Fibroblast of skin of abdomen (primary cell): ENCODE results near the gene HSPA4. TPM values are rescaled to one million over a fixed set of nuclear protein-coding genes. Genes with fewer than 3 reads are reported as not detected.
"Not testable (repeated sequence)": the region's sequence is repeated elsewhere in the genome, so short reads cannot be mapped to it uniquely, and the experiment has no call there.

ENCODE experiments used
- DNase-seq: peaks from one replicate; pipeline ENCODE4 v3.0.0-alpha.2; 2013
- polyA plus RNA-seq, 2 experiments: library from polyadenylated mRNA; unstranded; fragments of 120-200 nt; gene quantifications; one replicate each; pipeline ENCODE4 v1.2.1, GENCODE V29; 2013; ENCODE audit not compliant: insufficient read length in 2 of 2

HSPA4 gene
- polyA plus RNA-seq (2013, experiment 1 of 2; ENCODE audit: insufficient read length): 136 TPM
- 139 TPM for polyA plus RNA-seq (2013, experiment 2 of 2; ENCODE audit: insufficient read length)

DNA sequence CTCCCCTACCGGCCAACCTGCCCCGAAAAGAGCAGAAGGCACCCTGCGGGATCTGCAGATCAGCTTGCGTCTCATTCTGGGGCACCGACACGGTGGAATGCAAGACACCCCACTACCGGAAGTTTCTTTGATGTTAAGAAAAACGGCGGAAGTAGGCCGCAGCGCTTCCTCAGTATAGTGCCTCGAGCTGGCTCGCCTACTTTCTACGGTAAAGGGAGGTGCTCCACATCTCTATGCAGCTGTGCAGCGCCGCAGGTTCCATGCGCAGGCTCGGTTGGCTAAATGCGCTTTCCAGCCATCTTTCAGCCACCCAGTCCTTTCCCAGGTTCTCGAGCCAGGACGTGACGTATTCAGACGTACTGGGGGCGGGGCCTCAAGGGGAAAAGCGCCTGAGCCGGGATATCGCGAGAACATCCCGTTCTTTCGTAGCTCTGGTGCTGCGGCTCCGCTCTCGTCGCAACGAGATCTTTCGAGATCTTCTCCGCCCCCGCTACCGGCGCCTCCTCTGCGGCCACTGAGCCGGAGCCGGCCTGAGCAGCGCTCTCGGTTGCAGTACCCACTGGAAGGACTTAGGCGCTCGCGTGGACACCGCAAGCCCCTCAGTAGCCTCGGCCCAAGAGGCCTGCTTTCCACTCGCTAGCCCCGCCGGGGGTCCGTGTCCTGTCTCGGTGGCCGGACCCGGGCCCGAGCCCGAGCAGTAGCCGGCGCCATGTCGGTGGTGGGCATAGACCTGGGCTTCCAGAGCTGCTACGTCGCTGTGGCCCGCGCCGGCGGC lies at the start of gene HSPA4:
Gene HSPA4 (plus strand): TSS at position 472 of the 775 bp plus-strand sequence. CDS start 238 bp downstream, at position 710.
- peak; percentile 99 for DNase-seq

DNA sequence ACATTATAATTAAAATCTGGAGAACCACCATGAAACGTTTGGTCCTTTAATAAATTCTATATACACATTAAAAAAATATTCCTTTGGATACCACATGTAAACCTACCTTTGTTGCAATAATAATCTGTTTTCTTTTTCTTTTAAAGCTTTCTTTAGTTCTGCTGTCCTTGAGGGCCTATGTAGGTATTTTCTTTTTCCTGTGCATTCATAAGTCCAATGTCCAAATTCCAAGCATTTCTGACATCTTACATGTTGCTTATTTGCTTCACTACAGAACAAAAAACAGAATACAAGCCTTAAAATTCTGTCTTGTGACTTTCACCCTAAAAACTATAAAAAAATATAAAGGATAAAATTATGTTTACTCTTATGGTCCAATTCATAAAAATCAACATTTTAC lies 45.2 kb upstream of the HSPA4 start:
- no peak for DNase-seq

DNA sequence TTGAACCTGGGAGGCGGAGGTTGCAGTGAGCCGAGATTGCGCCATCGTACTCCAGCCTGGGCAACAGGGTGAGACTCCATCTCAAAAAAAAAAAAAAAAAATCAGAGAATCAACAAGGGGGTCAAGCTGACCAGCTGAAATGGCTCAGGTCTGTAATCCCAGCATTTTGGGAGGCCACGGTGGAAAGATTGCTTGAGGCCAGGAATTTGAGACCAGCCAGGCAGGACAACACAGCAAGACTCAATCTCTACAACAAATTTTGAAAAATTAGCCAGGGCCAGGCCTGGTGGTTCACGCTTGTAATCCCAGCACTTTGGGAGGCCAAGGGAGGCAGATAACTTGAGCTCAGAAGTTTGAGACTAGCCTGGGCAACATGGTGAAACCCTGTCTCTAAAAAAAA lies 43.4 kb upstream of the HSPA4 start:
- not testable (repeated sequence) for DNase-seq

DNA sequence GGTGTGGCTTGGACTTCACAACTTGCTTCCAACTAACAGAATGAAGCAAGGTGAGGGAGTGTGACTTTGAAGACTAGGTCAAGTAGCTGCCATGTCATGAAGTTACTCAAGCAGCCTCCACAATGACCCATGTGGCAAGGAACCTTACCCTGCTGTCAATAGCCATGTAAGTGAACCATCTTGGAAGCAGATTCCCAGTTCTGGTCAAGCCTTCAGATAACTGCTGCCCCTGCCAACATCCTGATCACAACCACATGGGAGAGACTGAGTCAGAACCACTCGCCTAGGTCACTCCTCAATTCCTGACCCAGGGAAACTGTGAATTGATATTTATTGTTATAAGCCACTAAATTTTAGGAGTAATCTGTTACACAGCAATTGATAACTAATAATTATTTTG lies 36.3 kb upstream of the HSPA4 start:
- DNase-seq: no peak

DNA sequence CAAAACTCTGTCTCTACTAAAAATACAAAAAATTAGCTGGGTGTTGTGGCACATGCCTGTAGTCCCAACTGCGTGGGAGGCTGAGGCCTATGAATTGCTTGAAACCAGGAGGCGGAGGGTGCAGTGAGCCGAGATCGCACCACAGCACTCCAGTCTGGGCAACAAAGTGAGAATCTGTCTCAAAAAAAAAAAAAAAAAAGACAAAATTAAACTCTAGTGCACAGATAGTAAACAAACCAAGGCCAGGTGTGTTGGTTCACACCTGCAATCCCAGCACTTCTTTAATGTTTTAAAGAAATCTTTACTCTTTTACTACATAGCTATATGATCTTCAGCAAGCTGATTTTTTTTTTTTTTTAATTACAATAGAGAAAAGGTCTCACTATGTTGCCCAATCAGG lies 33.8 kb upstream of the HSPA4 start:
- no peak for DNase-seq

DNA sequence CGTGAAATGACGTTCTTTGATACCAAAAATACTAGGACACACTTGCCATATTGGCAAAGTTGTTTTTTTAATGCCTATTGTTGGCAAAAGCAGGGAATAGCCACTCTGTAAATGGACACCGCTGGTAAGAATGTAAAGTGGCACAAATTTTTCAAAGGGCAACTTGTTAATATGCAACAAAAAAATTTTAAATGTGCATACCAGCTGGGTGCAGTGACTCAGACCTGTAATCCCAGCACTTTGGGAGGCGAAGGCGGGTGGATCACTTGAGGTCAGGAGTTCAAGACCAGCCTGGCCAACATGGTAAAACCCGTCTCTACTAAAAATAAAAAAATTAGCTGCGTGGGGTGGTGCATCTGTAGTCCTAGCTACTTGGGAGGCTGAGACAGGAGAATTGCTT lies 32.3 kb upstream of the HSPA4 start:
- DNase-seq: not testable (repeated sequence)

DNA sequence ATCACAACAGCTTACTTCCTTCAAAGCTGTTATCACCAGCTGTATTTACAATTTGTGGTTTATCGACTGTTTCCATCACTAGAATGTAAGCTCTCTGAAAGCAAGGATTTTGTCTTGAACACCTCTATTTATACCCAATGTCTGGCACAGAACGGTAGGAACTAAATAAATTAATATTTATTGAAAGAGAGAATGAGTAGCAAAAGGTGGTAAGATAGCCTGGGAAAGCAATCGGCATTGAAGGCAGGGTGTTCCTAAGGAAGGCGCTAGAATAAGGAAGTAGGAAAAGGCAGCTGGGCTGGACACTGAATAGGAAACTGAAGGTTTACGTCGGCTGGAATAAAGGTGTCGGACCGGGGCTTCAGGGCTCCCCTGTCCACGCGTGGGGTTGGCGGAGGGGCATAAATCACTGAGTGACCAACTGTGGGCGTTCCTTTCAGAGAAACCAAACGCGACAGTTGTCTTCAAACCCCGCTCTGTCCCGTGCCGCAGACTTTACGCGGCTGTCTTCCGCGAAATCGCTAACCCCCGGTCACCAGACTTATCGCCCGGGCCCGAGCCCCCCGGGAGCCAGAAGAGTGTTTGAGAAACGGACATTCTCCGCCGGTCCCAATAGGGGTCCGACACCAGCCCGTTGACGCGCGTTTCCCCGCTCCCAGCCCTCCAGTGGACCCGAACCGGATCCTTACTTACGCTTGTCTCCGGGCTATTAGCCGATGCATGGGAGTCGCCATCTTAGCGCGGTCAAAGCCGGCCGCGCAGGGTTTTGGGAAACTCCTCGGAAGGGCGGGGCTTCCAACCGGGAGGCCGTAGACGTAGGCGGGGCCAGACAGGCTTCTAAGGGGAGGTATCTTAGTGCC lies 25.8 kb upstream of the HSPA4 start, which contains the start of gene ZCCHC10:
Gene ZCCHC10 (minus strand): TSS at position 746 of the 860 bp plus-strand sequence. CDS start 12 bp downstream, at position 734.
- peak; percentile 93 for DNase-seq

DNA sequence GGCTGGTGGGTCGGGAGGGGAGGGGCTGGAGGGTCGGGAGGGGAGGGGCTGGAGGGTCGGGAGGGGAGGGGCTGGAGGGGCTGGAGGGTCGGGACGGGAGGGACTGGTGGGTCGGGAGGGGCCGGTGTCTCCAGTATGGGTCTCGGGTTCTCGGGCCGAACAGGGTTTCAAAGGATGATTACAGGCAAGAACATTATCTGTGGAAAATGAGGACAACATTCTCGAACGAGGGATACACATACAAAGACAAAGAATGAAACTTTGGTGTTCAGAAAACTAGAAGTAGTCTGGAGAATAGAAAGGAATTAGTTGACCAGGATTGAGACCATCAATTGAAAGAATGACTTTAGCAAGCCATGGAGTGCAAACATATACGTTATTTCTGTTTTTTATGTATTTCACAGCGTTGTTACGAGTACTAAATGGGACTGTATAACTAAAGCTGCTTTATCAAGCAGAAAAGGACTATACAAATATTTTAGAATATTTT lies 25.1 kb upstream of the HSPA4 start:
- no peak for DNase-seq

DNA sequence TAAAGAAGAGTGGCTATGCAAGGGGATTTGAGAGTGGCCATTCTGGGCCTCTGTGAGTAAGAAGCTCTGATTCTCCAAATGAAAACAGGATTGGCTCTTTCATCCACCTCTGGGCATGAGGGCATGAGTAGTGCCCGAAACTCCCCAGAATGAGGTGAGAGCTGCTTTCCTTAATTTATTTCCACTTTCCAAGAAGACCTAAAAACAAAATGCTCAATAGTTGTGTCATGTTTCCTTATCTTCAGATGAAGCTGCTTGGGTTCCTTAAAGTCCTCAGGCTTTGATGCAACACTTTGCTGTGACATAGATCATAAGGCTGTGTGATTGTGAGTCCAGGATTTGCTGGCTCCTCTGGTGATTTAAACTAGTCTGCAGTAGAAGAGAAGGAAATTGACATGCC lies 22.4 kb upstream of the HSPA4 start:
- no peak for DNase-seq

DNA sequence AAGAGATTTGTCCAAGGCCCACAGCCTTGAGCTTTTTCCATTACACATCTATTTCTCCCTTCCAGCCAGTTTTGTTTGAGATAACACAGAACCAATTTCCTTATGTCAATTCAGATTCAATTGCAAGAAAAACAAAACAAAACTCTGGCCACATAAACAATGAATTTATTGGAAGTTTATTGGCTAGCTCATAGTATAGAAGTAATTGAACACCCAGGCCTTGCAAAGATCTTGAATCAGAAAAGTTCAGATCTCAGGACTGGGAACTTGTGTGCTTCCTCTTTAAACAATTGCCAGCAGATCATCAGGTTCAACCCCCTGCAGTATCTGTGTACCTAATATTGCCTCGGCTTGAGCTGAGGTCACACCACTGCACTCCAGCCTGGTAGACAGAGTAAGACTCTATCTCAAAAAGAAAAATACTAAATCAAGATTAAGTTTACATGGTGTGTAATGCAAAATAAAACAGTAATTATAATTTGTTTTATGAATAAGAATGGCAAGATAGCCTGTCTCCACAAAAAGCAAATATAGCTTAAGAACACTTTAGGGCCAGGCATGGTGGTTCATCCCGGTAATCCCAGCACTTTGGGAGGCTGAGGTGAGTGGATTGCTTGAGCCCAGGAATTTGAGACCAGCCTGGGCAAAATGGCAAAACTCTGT lies 21.3 kb upstream of the HSPA4 start:
- DNase-seq: no peak

DNA sequence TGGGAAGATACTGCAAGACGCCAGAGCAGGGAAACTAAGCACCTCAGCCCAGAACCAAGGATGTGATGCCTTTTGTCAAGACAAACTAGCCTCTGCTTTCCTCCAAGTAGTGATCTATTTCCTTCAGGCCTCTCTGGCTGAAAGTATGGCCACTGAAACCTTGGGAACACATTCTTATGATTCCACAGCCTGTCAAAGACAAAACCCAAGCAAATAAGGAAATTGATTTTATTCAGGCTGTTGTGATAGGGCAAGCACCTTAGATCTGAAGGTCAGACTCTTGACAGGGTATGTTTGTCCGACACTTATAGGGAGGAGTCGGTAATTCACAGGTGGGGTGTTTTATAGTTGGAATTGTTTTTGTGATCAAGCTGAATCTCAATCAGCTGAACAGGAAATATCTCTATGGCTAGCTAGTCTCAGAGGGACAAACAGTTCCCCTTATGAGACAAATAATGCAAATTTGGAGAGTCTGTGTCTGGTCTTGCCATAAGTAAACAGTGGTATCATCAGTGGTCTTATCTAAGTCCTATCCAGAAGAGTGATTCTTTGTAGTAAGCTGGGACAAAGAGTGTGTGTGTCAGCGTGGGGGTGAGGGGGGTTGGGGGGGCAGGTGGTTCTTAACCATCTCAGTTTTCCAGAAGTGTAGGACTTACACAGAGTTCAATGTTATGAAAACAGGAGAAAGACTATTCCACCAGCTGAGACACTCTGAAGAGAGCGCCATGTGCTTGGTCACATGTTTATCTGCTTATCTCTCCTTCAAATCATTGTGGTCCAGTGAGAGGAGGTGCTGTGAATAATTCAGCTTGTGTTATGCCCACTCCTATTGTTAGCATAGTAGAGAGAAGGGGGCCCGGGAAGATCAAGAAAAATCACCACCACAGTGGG lies 18.7 kb upstream of the HSPA4 start:
- no peak for DNase-seq

DNA sequence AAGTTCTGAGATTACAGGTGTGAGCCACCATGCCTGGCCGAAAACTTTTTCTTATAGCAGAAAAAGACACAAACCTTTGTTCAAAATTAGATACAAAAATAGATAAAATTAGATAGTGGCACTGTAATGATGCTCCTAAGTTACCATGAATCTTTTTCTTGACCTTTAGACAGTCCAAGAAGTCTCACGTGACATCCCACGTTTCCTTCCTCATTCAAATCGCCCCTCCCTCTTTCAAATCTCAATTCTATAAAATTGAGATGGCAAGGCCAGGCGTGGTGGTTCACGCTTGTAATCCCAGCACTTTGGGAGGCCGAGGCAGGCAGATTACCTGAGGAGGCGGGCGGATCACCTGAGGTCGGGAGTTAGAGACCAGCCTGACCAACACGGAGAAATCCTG lies 17.7 kb upstream of the HSPA4 start:
- no peak for DNase-seq

DNA sequence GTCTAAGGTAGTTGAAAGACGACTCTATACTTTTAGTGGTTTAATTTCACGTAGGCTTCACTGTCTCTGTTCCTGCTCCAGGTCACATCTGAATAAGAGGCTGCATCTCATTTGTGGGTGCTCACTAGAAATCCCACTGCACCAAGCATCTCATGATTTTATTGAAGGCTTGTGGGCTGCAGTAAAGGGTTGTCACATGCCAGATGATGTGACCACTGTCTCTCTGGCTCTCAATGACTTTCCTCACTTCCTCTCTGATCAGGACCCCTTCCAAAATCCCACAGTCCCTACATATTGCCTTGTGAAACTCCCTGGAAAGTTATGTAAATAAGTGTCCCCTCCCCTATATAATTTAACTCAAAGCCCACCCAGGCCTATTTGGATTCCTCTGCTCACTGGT lies 16.6 kb upstream of the HSPA4 start:
- DNase-seq: no peak

DNA sequence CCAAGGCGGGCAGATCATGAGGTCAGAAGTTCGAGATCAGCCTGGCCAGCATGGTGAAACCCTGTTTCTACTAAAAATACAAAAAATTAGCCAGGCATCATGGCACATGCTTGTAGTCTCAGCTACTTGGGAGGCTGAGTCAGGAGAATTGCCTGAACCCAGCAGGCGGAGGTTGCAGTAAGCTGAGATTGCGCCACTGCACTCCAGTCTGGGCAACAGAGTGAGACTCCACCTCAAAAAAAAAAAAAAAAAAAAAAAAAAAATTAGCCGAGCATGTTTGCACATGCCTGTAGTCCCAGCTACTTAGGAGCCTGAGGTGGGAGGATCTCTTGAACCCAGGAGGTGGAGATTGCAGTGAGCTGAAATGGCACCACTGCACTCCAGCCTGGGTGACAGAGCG lies 15.1 kb upstream of the HSPA4 start:
- not testable (repeated sequence) for DNase-seq

DNA sequence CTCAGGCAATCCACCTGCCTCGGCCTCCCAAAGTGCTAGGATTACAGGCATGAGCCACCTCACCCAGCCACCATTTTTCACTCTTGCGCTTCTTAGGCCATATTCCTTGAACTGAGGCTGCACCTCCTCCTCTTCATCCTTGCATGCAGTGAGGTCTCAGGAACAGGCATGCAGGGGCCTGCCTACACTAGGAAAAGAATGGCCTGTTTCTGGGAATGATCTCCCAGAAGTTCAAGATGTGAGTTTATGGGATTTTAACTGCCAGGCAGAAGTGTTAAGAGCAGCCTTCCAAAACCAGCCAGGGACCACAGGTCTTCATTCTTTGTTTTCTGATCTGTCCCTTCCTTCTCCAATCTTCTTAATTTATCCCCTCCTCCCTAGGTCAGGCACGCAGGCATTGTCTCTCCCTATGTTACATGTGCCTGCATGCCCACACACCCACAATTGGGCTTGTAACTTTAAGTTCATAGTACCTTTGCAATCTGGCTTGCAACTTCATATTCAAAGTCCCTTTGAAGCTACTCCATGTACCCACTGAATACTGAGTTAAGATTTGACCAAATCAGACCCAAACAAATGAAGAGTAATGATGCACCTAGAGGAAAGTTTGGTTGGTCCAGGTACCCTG lies 10.5 kb upstream of the HSPA4 start:
- no peak for DNase-seq

DNA sequence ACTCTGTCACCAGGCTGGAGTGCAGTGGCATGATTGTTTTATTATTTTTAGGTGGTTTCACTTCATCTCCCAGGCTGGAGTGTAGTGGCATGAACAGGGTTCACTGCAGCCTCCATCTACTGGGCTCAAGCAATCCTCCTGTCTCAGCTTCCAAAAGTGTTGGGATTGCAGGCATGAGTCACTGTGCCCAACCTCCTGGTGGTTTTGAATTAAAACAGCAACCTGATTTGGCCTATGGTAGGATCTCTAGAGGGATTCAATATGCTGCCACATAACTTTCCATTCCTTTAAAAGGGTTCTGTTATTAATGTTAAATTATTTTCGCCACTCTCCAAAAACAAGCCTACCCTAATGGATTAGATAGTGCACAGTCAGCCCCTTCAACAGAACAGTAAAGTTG lies 9.9 kb upstream of the HSPA4 start:
- peak; percentile 27 for DNase-seq

DNA sequence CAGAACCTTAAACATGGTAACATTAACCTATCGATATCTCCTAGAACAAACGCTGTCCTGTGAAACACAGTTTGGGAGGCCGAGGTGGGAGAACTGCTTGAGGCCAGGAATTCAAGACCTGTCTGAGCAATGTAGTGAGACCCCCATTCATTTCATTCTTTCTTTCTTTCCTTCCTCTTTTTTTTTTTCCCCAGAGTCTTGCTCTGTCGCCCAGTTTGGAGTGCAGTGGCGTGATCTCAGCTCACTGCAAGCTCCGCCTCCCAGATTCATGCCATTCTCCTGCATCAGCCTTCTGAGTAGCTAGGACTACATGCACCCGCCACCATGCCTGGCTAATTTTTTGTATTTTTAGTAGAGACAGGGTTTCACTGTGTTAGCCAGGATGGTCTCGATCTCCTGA lies 5.3 kb upstream of the HSPA4 start:
- peak; percentile 17 for DNase-seq

DNA sequence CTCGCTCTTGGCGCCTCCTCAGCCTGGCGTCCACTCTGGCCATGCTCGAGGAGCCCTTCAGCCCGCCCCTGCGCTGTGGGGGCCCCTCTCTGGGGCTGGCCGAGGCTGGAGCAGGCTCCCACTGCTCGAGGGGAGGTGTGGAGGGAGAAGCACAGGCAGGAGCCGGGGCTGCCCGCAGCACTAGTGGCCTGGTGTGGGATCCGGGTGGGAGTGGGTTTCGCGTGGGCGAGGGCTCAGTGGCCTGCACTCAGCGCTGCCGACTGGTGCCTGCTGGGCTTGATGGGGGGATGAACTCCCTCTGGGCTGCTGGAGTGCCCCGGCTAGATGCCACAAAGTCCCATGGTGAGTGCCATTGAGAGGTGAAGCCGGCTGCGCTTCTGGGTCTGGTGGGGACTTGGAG lies 4.4 kb upstream of the HSPA4 start:
- DNase-seq: no peak

DNA sequence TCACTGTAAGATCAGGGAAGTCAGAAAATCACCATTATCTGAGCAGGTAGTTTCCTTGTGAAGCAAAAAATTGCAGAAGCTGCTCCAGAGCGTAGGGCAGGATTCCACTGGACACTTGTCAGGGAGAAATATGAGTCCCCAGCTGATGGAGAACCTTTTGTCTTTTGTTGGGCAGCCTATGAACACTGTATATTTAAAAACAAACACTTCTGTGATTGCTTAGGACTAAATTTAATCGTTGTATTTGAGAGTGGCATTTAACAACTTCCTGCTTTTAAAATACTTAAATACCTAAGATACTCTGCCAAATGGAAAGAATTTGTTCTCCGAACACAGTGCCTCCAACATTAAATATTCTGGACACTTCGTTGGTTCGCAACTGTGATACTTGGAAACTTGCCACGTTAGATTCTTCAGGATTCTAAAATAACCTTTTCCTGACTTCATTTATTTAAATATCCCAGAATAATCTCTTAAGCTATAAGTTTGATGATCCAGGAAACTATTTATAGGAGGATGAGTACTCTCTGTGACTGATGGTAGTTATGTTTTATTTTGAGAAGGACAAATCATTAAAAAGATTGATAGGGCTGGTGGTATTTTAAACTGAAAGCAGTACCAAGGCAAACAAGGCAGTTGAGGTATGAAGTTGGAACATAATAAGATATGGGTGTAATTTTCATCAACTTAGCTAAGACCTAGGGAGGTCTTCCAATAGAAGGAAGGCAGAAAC lies 2.7 kb upstream of the HSPA4 start:
- DNase-seq: no peak

DNA sequence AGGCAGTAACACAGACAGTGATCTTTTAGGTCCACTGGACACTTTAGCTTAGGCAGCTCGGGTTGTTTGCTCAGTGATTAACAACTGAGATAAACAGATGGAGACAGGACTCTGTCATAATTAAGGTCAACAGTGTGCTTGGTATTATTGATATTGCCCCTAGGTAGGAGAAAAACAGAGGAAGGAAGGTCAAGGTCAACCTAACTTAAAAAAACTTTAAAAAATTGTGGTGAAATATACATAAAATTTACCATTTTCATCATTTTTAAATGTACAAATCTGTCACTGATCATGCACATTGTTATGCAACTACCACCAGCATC lies 2.1 kb upstream of the HSPA4 start:
- DNase-seq: no peak

DNA sequence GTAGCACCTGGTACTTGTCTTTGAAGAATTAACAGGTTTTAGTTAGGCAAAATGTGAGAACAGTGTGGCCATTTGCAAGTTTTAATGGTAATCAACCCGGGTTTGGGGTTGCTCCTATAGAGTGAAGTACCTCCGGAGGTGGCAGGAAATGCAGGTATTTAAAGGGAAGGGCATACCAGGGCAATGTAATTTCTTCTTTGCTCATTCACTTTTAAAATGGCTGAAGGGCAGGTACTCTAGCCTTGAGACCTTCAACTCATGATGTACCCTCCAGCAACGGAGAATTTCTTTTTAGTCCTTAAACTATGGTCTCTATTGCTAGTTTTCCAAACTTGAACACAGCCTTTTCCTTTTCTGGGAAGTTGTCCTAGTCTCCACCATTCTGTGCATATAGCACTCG lies 1.3 kb upstream of the HSPA4 start:
- DNase-seq: no peak
